Activated CD4-positive, alpha-beta T cell treated with anti-CD3 and anti-CD28 coated beads, Interleukin-2, amount 50 U/mL, for 4 hours (primary cell): Measurements from ENCODE around the gene PRSS21.

ENCODE experiments used
- DNase-seq, 2 experiments: peaks; one replicate each; pipeline ENCODE4 v3.0.0-alpha.2; 2020

Gene PRSS21

DNA sequence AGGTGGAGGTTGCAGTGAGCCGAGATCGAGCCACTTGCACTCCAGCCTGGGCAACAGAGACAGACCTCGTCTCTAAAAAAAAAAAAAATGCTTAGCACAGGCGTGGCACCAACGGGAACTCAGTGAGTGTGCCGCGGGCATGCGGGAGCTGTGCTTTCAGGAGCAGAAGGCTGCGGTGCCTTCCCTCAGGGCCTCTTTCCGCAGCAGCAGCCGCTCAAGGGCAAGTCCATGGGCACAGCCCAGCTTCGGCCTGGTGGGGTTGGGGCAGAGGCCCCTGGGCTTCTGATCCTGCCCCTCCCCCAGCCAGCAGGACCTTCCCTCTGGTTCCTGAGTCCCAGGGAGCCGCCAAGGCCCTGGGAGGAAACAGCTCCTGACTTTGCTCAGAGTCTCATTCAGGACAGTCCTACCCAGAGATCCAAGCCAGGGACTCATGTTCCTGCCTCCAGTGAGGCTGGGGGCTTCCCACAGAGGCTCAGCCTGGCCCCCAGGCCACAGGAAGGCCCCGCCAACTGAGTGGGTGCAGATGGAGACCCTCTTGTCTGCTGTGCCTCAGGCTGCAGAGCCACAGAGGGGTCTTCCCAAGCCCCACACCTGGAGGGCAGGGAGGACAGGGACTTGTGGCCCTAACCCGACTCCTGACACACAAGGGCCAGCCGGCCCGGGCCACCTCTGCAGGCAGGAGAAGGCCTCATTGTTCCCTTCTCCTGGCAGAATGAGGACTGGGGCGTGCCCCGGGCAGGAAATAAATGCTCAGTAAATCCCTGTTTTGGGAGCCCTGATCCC lies 9.7 kb downstream of the PRSS21 start:
- no peak for DNase-seq

DNA sequence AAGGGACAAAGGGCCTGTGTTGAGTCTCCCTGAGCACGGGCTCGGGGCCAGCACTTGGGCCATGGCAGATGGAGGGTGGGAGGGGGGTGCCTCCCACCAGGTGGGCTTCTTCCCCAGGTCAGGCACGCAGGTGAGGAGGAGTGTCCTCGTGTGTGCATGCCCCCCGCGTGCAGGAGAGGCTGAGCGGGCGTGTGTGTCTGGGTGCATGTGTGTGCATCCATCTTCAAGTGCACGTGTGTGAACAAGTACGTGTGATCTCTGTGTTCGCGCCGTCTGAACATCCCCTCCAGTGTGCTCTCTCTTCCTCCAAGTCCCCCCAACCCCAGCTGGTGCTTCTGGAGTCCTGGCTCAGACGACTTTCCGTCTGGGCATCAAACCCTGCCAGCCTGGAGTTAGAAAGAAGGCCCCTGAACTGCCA lies 10.3 kb downstream of the PRSS21 start:
- no peak for DNase-seq

DNA sequence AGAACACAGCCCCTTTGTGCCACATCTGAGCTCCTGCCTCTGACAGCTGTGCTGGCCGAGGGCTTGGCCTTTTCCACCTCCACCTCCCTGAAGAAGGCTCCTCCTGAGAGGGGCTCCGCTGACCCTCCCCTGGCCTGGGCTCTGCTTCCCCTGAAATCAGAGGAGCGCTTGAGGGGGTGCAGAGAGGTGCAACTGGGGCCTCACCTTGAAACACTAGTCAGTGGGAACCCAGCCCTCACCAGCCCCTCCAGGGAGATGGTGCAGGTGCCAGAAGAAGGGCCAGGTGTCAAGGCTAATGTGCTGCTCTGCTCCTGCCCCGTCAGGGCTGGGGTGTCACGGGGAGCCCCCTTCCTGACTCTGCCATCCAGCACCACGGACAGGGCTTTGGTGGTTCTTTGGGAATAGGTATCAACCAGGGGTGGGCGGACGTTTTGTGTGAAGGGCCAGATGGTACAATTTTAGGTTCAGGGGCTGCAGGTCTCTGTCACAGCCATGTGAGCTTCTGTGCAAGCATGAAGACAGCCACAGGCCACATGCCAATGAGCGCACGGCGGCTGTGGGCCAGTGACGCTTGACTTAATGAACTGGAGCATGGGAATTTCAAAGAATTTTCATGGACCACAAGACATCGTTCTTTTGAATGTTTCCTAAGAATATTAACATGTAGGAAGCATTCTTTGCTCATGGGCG lies 10.9 kb downstream of the PRSS21 start:
- DNase-seq, result no peak

DNA sequence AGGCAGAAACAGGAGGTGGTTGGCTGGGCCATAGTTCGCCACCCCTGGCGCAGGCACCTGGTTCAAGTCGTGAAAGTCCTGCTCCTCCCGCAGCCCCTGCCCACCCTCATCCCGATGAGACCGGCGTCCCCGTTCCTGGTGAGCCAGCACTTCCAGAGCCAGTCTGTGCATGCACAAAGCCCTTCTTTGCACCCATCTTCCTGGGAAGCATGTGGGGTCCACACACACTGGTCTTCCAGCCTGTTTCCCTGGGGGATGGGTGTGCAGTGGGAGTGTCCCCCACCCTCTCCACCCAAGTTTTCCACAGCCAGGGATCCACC lies 11.4 kb downstream of the PRSS21 start:
- no peak for DNase-seq

DNA sequence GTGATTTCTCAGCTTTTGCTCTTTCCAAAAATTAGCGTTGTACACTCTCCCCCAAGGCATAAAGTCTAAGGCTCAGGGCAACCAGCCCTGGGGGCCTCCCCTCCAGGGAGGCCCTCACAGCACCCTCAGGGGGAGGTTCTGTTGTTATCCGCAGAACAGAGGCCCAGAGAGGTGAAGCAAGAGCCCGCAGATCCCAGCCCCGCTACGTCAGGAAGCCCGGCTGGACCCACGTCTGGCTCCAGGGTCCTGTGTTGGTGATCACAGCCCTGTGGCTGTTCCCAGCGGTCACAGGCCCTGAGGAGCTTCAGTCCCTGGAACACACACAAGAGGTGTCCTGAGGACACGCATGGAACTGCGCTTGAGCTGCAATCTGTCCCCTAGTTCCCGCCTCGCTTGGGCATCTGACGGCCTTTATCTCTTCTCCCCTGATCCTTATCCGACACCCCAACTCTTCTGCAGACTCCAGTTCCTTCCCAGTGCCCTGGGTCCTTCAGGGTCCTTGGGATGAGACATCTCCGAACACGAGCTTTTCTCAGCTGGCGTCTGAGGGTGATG lies 11.9 kb downstream of the PRSS21 start:
- DNase-seq, result no peak

DNA sequence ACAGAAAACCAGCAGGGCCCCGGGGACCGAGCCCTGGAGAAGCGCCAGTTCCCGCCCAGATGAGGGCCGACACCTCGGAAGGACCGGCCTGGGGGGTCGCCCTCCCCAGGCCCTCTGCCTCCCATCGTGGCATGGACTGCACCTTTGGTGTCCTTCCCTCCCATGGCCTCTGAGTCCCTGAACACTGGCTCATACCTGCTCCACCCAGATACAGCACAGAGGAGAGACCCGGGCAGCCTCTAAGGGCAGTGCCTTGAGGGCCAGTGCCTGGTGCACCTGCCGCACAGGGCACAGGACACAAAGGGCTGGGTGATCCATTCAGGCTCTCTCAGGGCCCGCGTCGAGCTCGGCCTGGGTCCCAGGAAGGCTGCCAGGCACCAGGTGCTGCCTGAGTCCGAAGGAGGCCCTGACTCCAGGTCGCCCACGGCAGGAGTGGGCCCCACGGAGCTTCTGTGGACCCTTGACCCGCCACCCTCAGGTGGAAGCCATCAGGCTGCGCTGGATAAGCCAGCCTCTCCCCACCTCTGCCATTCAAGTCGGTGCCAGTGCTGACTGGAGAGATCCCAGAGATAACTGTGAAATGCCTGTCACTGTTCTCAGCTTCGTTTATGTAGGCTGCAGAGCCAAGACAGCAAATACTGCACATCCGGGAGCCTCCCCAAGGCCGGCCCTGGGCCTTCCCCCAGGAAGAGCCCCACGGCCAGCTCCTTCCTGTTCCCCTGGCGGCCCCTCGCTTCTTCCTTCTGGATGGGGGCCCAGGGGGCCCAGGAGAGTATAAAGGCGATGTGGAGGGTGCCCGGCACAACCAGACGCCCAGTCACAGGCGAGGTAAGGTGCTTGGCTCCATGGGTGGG lies 12.7 kb downstream of the PRSS21 start, which contains the start of gene ZG16B:
Gene ZG16B (plus strand): TSS at position 803 of the 854 bp plus-strand sequence. CDS start 139 bp downstream, outside the sequence.
- no peak for DNase-seq

DNA sequence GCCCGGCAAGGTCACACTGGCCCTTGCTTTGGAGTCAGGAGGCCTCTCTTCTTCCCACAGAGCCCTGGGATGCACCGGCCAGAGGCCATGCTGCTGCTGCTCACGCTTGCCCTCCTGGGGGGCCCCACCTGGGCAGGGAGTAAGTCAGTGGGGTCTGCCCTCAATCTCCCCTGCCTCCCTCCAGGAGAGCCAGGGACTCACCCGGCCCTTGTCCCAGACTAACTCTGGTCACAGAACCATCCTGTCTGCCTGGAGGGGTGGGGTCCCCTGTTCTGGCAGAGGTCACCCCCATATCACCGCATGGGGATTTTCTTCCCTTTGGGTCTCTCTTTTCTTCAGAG lies 13.3 kb downstream of the PRSS21 start:
- DNase-seq, result no peak

DNA sequence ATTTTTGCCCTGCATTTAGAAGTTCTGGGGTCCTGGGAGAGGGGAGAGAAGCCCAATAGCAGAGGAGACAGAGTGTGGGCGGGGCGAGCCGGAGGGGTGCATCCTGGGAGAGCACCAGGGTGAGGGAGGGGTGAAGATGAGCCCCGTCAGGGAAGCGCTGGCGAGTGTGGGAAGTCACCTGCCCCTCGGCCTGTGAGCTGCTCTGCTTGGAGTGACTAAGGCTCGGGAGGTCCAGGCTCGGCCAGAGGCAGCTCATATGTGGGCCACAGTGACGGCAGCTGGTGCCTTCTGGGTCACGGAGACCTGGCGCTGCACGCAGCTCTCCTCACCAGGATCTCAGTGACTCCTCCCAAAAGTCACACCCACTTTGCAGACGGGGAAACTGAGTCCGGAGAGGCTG lies 14.2 kb downstream of the PRSS21 start:
- DNase-seq, result no peak

DNA sequence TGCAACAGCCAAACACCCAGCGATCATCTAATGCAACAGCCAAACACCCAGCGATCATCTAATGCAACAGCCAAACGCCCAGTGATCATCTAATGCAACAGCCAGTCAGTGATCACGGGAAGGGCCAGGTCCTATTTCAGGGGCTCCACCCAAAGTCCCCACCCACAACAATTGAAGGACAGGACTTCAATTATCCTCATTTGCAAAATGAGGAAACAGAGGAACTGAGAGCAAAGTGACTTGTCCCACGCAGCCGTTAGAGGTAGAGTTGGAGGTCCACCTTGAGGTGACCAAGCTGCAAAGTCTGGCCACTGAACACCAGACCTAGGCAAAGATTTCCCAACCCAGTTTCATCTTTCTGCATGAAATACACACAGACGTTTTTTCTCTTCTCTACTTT lies 16.7 kb downstream of the PRSS21 start:
- DNase-seq, result no peak

DNA sequence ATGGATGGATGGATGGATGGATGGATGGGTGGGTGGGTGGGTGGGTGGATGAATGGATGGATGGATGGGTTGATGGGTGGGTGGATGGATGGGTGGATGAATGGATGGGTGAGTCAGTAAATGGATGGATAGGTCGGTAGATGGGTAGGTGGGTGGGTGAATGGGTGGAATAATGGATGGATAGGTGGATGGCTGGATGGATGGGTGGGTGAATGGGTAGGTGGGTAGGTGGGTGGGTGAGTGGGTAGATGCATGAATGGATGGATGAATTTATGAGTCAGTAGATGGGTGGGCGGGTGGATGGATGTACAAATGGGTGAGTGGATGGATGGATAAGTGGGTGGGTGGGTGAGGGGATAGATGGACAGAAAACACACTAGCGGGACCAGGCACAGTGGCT lies 17.9 kb downstream of the PRSS21 start:
- no peak for DNase-seq

DNA sequence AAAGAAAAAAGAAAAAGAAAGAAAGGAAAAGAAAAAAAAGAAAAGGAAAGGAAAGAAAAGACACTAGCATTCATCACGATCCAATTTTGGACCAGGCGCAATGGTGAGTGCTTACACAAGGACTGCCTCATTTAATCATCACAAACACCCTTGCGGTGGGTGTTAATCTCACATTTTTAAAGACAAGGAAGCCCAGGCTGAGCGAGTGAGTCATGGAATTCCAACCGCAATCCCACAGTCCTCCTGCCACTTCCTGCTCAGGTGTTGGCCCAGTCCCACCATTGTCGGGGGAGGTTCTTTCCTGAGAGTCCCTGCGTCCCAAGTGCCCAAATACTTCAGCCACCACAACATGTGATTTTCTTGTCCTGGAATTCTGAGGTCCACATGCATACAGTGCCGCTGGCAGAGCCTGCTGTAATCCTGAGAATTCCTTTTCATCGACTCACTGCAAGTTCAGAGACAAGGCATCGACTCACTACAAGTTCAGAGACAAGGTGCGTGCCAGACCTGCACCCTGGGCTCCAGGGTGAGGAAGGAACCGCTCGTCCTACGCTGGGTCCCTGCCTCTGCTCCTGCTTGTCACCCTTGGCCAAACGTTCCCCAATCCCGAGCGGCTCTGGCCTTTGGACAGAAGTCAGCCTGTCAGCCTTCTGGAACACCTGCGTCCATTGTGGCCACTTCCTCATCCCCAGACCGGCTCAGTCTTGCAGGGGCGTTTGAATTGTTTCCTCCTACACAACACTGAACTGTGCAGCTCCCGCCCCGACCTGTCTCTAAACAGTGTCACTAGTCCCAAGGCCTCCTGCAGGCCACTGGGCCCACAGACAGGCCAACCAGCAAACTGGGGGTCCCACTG lies 18.8 kb downstream of the PRSS21 start:
- no peak for DNase-seq

DNA sequence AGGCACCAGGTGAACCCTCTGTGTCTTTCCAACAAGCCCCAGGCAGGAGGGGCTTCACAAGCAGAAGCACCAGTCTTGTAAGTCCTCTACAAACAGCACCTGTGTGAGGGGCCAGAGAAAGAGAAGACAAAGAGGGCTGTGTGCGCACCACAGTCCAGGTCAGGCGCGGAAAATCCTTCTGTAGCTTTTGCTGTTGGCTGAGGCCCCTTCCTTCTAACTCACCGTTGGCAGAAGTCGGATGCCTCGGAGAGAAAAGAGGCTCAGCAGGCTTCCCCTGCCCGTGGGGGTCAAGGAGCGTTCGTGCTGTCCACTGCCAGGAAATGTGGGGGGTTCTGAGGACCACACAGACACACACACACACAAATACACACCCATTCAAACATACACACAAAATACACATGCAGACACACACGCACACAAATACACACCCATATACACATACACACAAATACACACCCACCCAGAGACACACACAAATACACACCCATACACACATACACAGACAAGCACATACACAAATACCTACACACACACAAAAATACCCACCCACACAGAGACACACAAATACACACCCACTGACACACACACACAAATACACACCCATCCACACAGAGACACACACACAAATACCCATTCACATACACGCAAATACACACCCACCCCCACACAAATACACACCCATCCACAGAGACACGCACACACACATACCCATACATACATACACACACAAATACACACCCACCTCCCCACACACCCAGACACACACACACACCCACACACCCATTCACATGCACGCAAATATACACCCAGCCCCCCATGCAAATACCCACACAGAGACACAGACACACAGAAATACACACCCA lies 19.8 kb downstream of the PRSS21 start:
- DNase-seq, result no peak

DNA sequence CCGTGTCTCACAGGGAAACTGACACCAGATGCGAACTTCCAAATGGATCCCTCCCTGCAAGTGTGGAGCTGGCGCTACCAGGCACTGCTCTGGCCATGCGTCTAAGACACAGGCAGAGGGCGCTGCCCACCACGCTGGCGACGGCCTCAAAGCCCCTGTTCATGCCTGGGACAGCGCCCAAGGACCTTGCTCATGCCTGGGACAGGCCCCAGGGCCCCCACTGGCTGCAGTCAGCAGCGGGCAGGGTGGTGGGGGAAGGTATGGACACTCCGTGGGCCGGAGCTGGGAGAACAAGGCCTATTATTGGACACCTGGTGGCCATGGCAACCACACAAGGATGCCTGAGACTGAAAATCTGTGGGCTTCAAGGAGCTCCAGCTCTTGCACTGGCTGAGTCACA lies 21.9 kb downstream of the PRSS21 start:
- DNase-seq, result peak; percentile 38 to 43

DNA sequence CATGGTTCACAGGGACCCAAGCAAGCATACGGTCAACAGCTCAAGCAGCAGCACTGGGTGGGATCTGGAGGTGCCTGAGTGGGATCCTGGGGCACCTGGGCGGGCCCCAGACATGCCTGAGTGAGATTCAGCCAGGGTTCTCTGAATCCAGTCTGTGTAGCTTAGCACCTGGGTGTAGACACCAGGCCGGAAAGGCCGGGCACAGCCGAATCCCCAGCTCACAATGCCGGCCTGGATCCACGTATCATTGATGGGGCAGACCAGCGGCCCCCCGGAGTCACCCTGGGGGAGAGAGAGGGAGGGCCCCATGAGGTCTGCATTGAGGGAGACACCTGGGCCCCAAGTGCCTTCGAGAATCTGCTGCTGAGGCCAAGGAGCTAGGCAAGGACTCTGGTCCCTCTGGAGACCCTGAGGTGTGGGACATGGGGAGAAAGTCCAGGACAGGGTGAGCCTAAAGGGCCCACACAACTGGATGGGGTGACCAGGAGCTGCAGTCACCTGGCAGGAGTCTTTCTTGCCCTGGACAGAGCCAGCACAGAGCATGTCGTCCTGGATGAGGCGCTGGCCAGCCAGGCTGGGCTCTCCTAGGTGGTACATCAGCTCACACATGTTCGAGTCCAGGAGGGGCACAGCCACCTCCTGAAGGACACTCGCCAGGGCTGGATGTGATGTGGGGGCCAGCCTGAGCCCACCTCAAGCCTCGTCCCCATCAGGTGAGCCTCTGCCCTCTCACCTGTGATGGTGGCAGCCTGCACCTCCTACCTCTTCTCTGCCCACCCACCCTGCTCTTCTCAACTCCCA lies 22.8 kb downstream of the PRSS21 start:
- no peak for DNase-seq

DNA sequence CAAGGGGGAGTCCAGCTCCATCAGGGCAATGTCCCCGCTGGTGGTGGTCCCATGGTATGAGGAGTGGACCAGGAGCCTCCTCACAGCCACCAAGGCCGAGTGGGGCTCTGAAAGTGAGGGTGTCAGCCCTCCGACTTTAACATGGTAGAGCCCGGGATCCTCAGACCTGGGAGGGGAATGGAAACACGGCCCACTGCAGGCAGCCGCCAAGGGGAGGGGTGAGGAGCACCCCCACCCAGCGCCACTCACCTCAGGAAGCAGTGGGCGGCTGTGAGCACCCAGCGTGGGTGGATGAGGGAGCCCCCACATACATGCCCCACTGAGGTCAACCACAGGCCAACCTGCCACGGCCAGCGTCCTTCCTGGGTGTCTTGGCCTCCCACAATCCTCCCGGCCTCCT lies 23.9 kb downstream of the PRSS21 start:
- no peak for DNase-seq

DNA sequence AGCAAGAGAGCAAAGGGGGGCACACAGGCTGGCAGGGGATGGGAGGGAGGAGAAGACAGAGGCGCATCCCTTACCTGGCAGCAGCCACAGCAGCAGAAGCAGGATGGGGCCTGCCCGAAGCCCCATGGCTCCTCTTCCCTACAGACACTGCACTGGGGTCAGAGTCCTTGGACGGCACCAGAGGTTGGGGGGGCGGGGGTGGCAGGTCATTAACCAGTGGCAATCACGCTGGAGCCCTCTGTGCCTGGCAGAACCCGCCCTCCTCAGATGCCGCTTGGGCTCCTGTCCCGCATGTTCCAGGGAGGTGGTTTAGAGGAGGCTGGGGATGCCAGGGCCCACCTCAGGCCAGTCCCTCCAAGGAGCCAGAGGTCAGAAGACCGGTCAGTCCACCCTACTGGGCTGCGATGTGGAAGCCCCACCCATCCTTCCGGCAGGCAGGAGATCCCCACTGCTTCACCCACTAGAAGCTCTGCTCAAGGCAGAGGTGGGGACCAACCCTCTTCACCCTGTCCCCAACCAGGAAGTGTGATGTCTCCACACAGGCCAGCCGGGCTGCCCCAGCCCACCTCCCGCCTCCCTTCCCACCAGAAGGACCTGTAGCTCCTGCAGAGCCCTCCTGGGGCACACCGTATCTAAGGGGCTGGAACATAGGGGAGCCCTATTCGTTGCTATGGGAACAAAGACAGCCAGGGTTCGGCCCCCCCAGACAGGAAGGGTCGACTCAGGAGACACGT lies 24.7 kb downstream of the PRSS21 start:
- no peak for DNase-seq

DNA sequence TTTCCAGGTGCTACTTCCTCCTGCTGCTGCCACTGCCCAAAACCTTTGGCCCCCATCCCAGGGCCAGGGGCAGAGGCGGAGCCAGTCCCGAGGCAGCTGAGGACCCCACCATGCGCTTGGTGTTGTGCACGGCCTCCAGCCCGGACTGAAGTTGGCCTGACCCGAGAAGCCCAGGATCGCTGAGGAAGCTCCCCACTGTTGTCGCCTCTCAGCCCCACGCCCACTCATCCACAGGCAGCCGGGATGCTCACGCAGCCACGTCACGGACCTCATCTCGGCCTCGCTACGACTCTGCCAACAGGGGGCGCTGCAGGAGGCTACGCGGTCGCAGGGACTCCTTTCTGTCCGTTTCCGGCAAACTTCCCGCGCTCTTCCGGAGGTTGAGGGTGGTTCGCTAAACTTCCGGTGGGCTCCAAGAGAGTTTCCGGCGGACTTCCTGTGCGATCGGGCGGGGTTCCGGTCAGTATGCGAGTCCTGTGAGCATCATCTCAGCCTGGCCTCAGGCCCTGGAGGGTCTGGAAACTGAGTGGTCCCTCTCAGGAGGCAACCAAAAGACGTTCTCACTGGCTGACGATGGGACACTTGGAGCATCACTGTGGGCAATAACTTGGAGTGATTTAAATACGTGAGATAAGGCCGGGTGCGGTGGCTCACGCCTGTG lies 25.4 kb downstream of the PRSS21 start:
- peak; percentile 40 to 48 for DNase-seq

DNA sequence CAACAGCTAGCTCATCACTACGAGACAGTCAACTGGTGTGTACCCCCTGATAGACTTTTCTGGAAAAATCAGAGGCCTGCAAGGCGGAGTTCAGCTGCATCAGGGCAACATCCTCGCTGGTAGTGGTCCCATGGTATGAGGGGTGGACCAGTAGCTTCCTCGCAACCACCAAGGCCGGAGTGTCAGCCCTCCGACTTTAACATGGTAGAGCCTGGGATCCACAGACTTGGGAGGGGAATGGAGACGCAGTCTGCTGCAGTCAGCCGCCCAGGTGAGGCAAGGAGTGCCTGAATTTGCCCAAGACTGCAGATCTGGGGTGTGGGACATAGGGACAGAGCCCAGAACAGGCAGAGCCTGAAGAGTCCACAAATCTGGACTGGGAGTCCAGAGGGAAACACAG lies 26.5 kb downstream of the PRSS21 start:
- no peak for DNase-seq

DNA sequence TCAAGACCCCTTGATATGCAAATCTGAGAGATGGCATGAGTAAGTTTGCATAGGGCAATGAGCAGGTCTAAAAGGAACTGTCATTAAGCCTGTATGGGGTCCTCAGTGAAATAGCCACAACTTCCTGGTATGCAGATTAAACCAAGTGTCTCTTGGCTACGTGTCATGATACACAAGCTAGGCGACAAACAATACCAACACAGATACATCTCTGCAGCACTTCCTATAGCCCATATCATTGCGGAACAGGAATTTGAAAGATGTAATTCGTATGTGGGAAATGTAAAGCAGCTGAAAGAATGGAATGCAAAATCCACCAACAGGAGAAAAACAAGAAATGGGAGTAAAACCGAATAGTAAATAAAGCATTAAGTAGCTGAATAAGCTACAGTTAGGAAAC lies 28.1 kb downstream of the PRSS21 start:
- DNase-seq, result no peak
